Activated T-cell treated with anti-CD3 and anti-CD28 coated beads, Interleukin-2, amount 50 U/mL, for 24 hours (primary cell): ENCODE data around the gene NSUN7.

Source experiments
- DNase-seq: peaks from one replicate; pipeline ENCODE4 v3.0.0-alpha.2; 2020
- H3K27ac Mint-ChIP-seq: 2 replicates; pipeline ENCODE4 v1.8.0; 2020; ENCODE audit warnings: mild to moderate bottlenecking, mixed read lengths
- H3K27me3 Mint-ChIP-seq: 2 replicates; pipeline ENCODE4 v1.8.0; 2020; ENCODE audit warnings: mixed read lengths
- H3K36me3 Mint-ChIP-seq: 2 replicates; pipeline ENCODE4 v1.8.0; 2020; ENCODE audit warnings: low read depth, mixed read lengths
- H3K4me1 Mint-ChIP-seq: 2 replicates; pipeline ENCODE4 v1.8.0; 2020; ENCODE audit warnings: low read depth, mixed read lengths
- H3K4me3 Mint-ChIP-seq: 2 replicates; pipeline ENCODE4 v1.8.0; 2020; ENCODE audit warnings: mild to moderate bottlenecking, moderate library complexity, mixed read lengths
- H3K9me3 Mint-ChIP-seq: 2 replicates; pipeline ENCODE4 v1.8.0; 2020; ENCODE audit warnings: mixed read lengths

The NSUN7 gene

GRCh38 chr4:40728333-40728732 is 21.4 kb upstream of the NSUN7 start:
- Mint-ChIP-seq H3K36me3 (no peaks in the 10 kb centered on the region), H3K4me1 (peaks cover 15% of the 10 kb centered on the region), H3K9me3 (no peaks in the 10 kb centered on the region), H3K4me3 (no peak overlapping the region), H3K27me3 (peaks cover 12% of the 10 kb centered on the region), H3K27ac (no peak overlapping the region)
- DNase-seq, result no peak

- Mint-ChIP-seq H3K27ac (no peak overlapping the region), H3K9me3 (no peaks in the 10 kb centered on the region), H3K36me3 (no peaks in the 10 kb centered on the region), H3K4me3 (no peak overlapping the region), H3K27me3 (peaks cover 12% of the 10 kb centered on the region), H3K4me1 (peaks cover 15% of the 10 kb centered on the region)
- DNase-seq, result no peak
Observed at GRCh38 chr4:40729555-40729954, 20.2 kb upstream of the NSUN7 start.

GRCh38 chr4:40730091-40730679 is 19.6 kb upstream of the NSUN7 start:
- H3K4me1 Mint-ChIP-seq, result peaks cover 12% of the 10 kb centered on the region

DNA sequence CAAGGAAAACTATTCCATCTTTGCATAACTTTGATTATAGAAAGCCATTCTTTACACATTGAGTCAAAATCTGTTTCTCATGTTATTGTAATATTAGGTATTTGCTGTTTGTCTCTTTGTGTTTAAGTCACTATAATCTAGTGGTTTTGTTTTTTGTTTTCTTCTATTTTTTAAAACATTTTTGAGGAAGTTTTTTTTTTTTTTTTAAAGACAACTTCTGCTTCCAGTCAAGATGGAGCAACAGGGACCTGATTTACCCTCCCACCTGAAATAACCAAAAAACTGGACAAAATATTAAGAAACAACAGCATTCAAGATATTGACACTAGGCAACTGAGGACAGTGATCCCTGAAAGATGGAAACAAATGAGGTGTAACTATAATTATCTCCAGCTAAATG is 18.4 kb upstream of the NSUN7 start:
- Mint-ChIP-seq H3K4me1 (peaks cover 12% of the 10 kb centered on the region), H3K36me3 (no peaks in the 10 kb centered on the region), H3K27ac (no peak overlapping the region), H3K9me3 (no peaks in the 10 kb centered on the region), H3K4me3 (no peak overlapping the region), H3K27me3 (peaks cover 15% of the 10 kb centered on the region)
- no peak for DNase-seq

More at GRCh38 chr4:40730091-40730679, 19.6 kb upstream of the NSUN7 start:
- no peak overlapping the region for H3K4me3 Mint-ChIP-seq
- DNase-seq, result no peak
- peaks cover 15% of the 10 kb centered on the region for H3K27me3 Mint-ChIP-seq
- H3K9me3 Mint-ChIP-seq, result no peaks in the 10 kb centered on the region
- H3K27ac Mint-ChIP-seq, result no peak overlapping the region
- no peaks in the 10 kb centered on the region for H3K36me3 Mint-ChIP-seq

DNA sequence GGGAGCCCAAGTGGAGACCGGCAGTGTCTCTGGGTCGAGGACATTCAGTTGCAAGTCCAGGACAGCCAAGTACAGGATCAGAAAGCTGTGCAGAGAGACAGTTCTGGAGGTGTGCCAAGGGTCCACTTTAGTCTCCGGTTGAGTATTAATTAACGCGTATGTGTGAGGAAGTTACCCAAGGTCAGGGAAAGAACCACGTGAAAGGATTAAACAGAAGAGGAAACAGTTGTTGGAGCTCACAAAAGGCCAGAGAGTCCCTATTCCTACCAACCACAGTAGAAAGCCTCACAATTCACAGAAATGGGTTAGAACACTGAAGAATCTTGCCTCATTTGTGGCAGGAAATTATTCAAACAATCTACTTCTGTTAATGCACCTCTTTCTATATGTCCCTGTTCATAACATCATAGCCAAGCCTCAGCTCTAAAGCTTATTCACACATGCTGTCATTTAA is 17.9 kb upstream of the NSUN7 start:
- Mint-ChIP-seq H3K9me3 (no peaks in the 10 kb centered on the region), H3K27ac (no peak overlapping the region), H3K27me3 (peaks cover 11% of the 10 kb centered on the region), H3K36me3 (no peaks in the 10 kb centered on the region), H3K4me1 (peaks cover 12% of the 10 kb centered on the region), H3K4me3 (no peak overlapping the region)
- no peak for DNase-seq

GRCh38 chr4:40733752-40734151 is 16.0 kb upstream of the NSUN7 start:
- Mint-ChIP-seq H3K36me3 (no peaks in the 10 kb centered on the region), H3K9me3 (no peaks in the 10 kb centered on the region), H3K27ac (no peak overlapping the region), H3K27me3 (peaks cover 16% of the 10 kb centered on the region), H3K4me1 (peaks cover 12% of the 10 kb centered on the region), H3K4me3 (no peak overlapping the region)
- no peak for DNase-seq

- Mint-ChIP-seq H3K4me1 (peaks cover 12% of the 10 kb centered on the region), H3K36me3 (no peaks in the 10 kb centered on the region), H3K27me3 (peaks cover 14% of the 10 kb centered on the region), H3K9me3 (no peaks in the 10 kb centered on the region), H3K4me3 (no peak overlapping the region), H3K27ac (no peak overlapping the region)
- DNase-seq, result no peak
Observed at GRCh38 chr4:40734497-40734896, 15.3 kb upstream of the NSUN7 start.

DNA sequence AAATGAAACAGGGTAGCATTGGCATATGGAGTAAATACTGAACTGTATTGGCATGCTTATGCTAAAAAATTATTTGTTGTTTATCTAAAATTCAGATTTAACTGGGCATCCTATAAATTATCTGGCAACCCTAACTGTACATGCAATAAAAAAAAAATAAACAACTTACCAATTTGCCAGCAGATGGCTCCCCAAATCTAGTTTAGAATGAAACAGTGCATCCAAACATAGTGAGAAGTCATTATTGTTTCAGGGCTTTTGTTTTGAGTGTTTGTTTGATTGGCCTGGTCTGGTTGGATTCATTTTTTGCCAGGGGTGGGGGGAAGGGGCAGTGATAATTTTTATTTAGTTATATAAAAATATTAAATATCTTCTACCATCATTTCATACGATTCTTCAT is 12.8 kb upstream of the NSUN7 start:
- no peaks in the 10 kb centered on the region for H3K9me3 Mint-ChIP-seq
- no peak overlapping the region for H3K4me3 Mint-ChIP-seq
- peaks cover 11% of the 10 kb centered on the region for H3K27me3 Mint-ChIP-seq
- peaks cover 9% of the 10 kb centered on the region for H3K4me1 Mint-ChIP-seq
- no peaks in the 10 kb centered on the region for H3K36me3 Mint-ChIP-seq
- H3K27ac Mint-ChIP-seq, result no peak overlapping the region
- no peak for DNase-seq

DNA sequence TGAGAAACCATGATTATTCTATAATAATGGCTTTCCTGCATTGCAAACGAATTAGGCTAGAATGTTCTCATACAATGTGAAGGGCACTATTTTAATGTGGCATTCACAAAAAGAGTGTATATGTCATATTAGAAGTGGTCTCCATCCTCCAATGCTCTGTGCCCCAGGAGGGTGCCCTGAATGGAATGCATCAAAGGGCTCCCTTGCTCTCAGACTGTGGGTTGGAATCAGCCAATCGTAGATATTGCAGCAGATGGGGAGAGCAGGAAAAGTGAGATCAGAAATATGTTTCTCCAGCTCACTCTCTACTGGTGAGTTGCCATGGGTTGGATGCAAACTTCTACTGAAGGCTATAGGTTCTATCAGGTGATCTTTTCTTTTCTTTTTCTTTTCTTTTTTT is 11.9 kb upstream of the NSUN7 start:
- DNase-seq, result no peak
- Mint-ChIP-seq H3K4me3 (no peak overlapping the region), H3K27ac (no peak overlapping the region), H3K27me3 (peaks cover 11% of the 10 kb centered on the region), H3K9me3 (no peaks in the 10 kb centered on the region), H3K4me1 (peaks cover under 1% of the 10 kb centered on the region), H3K36me3 (no peaks in the 10 kb centered on the region)

DNA sequence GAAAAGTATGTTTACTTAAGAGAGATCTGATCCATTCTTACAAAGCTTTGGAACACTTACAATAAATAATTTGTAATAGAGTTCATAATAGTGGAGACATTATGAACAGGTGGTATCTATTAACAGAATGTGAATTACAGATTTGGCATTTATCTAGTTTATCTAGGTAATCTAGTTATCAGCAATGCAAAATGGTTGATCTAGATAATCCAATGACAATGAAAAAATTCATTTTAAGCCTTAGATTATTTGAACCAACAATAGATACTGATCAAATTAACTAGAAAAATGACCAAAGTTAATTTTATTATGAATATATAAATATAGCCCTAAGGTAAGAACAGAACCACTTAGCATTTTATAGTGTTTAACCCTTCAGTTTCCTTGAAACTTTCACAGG is 10.4 kb upstream of the NSUN7 start:
- H3K27me3 Mint-ChIP-seq, result peaks cover 11% of the 10 kb centered on the region

DNA sequence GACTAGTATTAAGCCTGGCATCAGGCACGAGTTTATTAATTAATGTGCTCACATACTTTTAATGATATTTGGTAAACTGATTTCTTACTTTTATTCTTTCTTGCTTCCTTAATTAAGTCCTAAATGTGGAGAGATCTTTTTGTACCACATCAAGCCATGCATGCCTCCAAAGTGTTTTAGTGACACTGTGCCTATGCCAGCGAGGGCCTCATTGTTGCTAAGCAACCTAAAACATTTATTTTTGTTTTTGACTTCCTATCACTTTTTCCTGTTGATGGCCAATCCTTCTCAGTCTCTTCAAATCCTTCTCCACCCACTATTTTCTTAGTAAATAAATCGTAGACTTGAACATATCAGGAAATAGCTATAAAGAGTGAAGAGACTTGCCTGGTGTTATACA is 5.5 kb upstream of the NSUN7 start:
- H3K27me3 Mint-ChIP-seq, result peaks cover 12% of the 10 kb centered on the region

More for the DNA sequence above, 10.4 kb upstream of the NSUN7 start:
- Mint-ChIP-seq H3K9me3 (no peaks in the 10 kb centered on the region), H3K4me3 (no peak overlapping the region), H3K27ac (no peak overlapping the region), H3K36me3 (no peaks in the 10 kb centered on the region), H3K4me1 (peaks cover 3% of the 10 kb centered on the region)
- DNase-seq, result no peak

DNA sequence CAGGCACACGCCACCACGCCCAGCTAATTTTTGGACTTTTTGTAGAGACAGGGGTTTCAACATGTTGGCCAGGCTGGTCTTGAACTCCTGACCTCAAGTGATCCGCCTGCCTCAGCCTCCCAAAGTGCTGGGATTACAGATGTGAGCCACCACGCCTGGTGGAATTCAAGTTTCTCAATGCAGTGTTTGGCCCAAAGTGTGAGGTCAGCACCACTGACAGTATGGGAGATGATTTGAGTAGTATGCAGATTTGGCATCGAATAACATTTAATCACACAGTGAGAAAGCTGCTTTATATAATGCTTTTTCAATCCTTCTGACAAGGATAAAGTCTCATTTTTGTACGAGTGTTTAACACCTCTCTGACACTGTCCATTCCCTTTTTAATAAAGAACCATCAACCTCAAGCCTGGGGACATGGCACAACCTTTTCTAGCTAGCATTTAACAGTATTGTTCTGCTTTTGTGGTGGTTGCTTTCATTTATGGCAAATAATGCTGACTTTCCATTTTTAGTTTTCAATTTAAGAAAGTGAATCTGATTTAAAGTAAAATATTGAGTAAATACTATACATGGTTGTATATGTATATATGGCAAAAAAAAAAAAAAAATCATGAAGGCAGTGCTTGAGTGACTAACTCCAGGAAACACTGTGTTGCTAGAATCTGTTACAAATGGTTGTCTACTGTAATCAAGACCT is 4.3 kb upstream of the NSUN7 start:
- Mint-ChIP-seq H3K36me3 (no peaks in the 10 kb centered on the region), H3K9me3 (no peaks in the 10 kb centered on the region), H3K27ac (no peak overlapping the region), H3K4me3 (no peak overlapping the region), H3K27me3 (peaks cover 23% of the 10 kb centered on the region), H3K4me1 (peaks cover 6% of the 10 kb centered on the region)
- no peak for DNase-seq

More for the DNA sequence above, 5.5 kb upstream of the NSUN7 start:
- no peak overlapping the region for H3K4me3 Mint-ChIP-seq
- H3K27ac Mint-ChIP-seq, result no peak overlapping the region
- no peak for DNase-seq
- H3K9me3 Mint-ChIP-seq, result no peaks in the 10 kb centered on the region
- peaks cover 3% of the 10 kb centered on the region for H3K4me1 Mint-ChIP-seq
- no peaks in the 10 kb centered on the region for H3K36me3 Mint-ChIP-seq

GRCh38 chr4:40747207-40747835 is 2.4 kb upstream of the NSUN7 start:
- no peak overlapping the region for H3K4me3 Mint-ChIP-seq
- H3K27ac Mint-ChIP-seq, result no peak overlapping the region
- H3K4me1 Mint-ChIP-seq, result peaks cover 11% of the 10 kb centered on the region
- DNase-seq, result no peak
- H3K36me3 Mint-ChIP-seq, result no peaks in the 10 kb centered on the region
- H3K9me3 Mint-ChIP-seq, result peaks cover 2% of the 10 kb centered on the region
- peaks cover 40% of the 10 kb centered on the region for H3K27me3 Mint-ChIP-seq

DNA sequence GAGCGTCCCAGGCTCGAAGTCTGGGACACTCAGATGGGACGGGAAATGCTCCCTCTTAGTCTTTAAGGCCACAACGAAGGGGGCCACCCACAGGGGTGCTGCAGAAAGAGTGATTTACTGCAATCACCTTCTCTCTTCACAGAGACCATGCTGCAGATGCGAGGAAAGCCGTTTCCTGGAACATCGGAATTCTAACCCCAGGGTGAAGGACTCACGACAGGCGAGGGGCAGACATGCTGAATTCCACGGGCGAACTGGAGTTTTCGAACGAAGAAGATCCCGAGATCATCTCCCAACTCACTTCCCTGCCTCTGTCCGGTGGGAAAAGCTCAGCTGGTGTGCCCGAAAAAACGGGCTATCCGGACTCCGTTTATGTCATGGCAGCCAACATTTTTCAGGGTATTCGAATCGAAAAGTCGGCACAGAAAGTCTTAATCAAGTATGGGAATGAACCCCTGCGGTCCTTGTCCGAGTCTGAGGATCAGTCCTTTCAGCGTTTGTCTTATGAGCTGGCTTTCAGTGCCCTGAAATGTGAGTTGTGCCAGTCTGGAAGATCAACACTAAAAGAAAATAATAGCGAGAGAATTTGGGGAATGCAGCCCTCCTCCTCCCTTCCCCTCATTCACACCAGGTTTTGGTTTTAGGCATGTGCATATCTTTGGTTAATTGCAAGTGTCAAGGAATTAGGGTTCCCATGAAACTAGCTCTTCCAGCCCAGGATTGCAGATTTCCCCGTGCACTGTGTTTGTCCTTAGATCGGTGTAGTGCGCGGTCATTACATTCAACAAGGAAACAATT is 905 bp downstream of the NSUN7 start:
- DNase-seq, result peak; percentile 39
- H3K27ac Mint-ChIP-seq, result no peak overlapping the region
- H3K27me3 Mint-ChIP-seq, result peaks cover 48% of the 10 kb centered on the region

More for the DNA sequence above, 905 bp downstream of the NSUN7 start:
- no peaks in the 10 kb centered on the region for H3K36me3 Mint-ChIP-seq
- peaks cover 7% of the 10 kb centered on the region for H3K4me1 Mint-ChIP-seq
- H3K4me3 Mint-ChIP-seq, result peak overlapping the region; percentile 50
- peaks cover 2% of the 10 kb centered on the region for H3K9me3 Mint-ChIP-seq
